CD4-positive, alpha-beta T cell (primary cell): ENCODE data around the gene ACER2. TPM values are rescaled to one million over a fixed set of nuclear protein-coding genes. Genes with fewer than 3 reads are reported as not detected.
A peak's percentile ranks its signal among the peaks of the same experiment; 100 is the strongest.

Experiments used
- ATAC-seq: fragments of 200-7000 bp; cut with Tn5 transposase; one replicate; pipeline ENCODE4 v1.10.0; 2022; ENCODE audit warnings: mild to moderate bottlenecking; ENCODE audit not compliant: poor library complexity
- CTCF ChIA-PET: fragments of 350-600 bp; sonication (Branson Sonifier 250); formaldehyde crosslinking; loops from one replicate; lab custom pipeline; 2021; ENCODE audit warnings: antibody characterized with exemption, inconsistent platforms; lab: Charles Lee
- POLR2A ChIA-PET: fragments of 350-600 bp; sonication (Branson Sonifier 250); formaldehyde crosslinking; loops from one replicate; lab custom pipeline; 2021; ENCODE audit warnings: antibody characterized with exemption, inconsistent platforms; lab: Charles Lee
- DNase-seq, 14 experiments: peaks; one replicate each; pipeline ENCODE4 v3.0.0-alpha.2; 2013 to 2020; ENCODE audit warnings: mixed read lengths in 2 of 14
- H3K27ac ChIP-seq, 2 donors: one replicate each; pipeline versions ENCODE4 v1.5.1 to v1.7.0; 2013; ENCODE audit warnings: low read length in 2 of 2, low read depth in 1 of 2, mild to moderate bottlenecking in 1 of 2
- H3K27me3 ChIP-seq, 2 experiments: 1 replicate in 1 of 2; 2 replicates in 1 of 2; pipeline versions ENCODE4 v1.6.1 to v1.7.0; 2013; ENCODE audit warnings: low read length in 2 of 2, control low read depth in 1 of 2, mild to moderate bottlenecking in 1 of 2, moderate library complexity in 1 of 2; ENCODE audit not compliant: insufficient read depth in 2 of 2, control insufficient read depth in 1 of 2
- H3K36me3 ChIP-seq: one replicate; pipeline ENCODE4 v1.6.1; 2013; ENCODE audit warnings: low read length, control low read depth; ENCODE audit not compliant: insufficient read depth
- H3K4me1 ChIP-seq: one replicate; pipeline ENCODE4 v1.6.1; 2013; ENCODE audit warnings: low read length, control low read depth; ENCODE audit not compliant: insufficient read depth
- H3K4me3 ChIP-seq: one replicate; pipeline ENCODE4 v1.5.1; 2013; ENCODE audit warnings: mild to moderate bottlenecking, low read length, moderate library complexity
- H3K9me3 ChIP-seq, 2 experiments: 1 replicate in 1 of 2; 2 replicates in 1 of 2; pipeline versions ENCODE4 v1.6.1 to v1.7.0; 2013; ENCODE audit warnings: low read length in 2 of 2, mild to moderate bottlenecking in 2 of 2, control low read depth in 1 of 2, moderate library complexity in 1 of 2; ENCODE audit not compliant: control insufficient read depth in 1 of 2, insufficient read depth in 1 of 2
- H3K27ac Mint-ChIP-seq: one replicate; pipeline ENCODE4 v1.8.0; 2020; ENCODE audit warnings: mixed read lengths
- H3K27me3 Mint-ChIP-seq: one replicate; pipeline ENCODE4 v1.8.0; 2021; ENCODE audit warnings: mixed read lengths
- H3K36me3 Mint-ChIP-seq: one replicate; pipeline ENCODE4 v1.8.0; 2021; ENCODE audit warnings: low read depth, mixed read lengths
- H3K4me1 Mint-ChIP-seq: one replicate; pipeline ENCODE4 v1.8.0; 2021; ENCODE audit warnings: low read depth, mixed read lengths
- H3K4me3 Mint-ChIP-seq: one replicate; pipeline ENCODE4 v1.8.0; 2020; ENCODE audit warnings: mild to moderate bottlenecking, mixed read lengths
- H3K9me3 Mint-ChIP-seq: one replicate; pipeline ENCODE4 v1.8.0; 2020; ENCODE audit warnings: mixed read lengths
- intact Hi-C, 2 experiments: fragments of 100-400 bp; cut with DNase I in 1 of 2; cut with micrococcal nuclease in 1 of 2; formaldehyde crosslinking; loops; one replicate each; pipeline versions ENCODE4 v1.15.1 to v1.9.0; 2023 to 2025; cut with DNase I, micrococcal nuclease
- total RNA-seq, 174 experiments: library from RNA in 2 of 174; stranded (reverse) in 2 of 174; gene quantifications; one replicate each; pipeline ENCODE4 v1.2.3 and lab custom pipeline; 2021 to 2026
- TF ChIP-seq, protein P1 (sequence below): fragments of 200-600 bp; IDR thresholded peaks from one replicate; pipeline ENCODE4 v1.8.0; 2022; ENCODE audit warnings: antibody characterized with exemption, mild to moderate bottlenecking

ACER2 gene
- total RNA-seq, 2 experiments from 2014 or later = 1.2 to 1.4 TPM

DNA sequence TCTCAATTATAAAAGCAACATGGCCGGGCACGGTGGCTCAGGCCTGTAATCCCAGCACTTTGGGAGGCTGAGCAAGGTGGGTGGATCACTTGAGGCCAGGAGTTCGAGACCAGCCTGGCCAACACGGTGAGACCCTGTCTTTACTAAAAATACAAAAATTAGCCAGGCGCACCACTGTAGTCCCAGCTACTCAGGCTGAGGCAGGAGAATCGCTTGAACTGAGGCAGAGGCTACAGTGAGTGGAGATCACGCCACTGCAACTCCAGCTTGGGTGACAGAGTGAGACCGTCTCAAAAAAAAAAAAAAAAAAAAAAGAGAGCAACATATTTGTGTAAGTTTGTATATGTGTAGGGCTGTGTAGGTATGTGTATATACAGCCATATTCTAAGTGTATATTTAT lies 36.2 kb upstream of the ACER2 start:
- Histone ChIP-seq H3K4me1 (peaks cover under 1% of the 10 kb centered on the region), H3K27me3 (no peaks in the 10 kb centered on the region), H3K36me3 (peaks cover 72% of the 10 kb centered on the region), H3K4me3 (no peak overlapping the region), H3K27ac (no peak overlapping the region), H3K9me3 (no peaks in the 10 kb centered on the region)
- intact Hi-C loops = no loop called here
- H3K4me1 Mint-ChIP-seq = peaks cover 12% of the 10 kb centered on the region
- H3K27ac Mint-ChIP-seq = no peak overlapping the region
- CTCF ChIA-PET = interaction anchor here (1.2 kb wide), 1 partner anchor 93 kb away, joined by 3 read pairs; no protein-coding TSS in a partner anchor
- peaks cover 86% of the 10 kb centered on the region for H3K36me3 Mint-ChIP-seq
- POLR2A ChIA-PET = no interaction called here
- DNase-seq = no peak
- ATAC-seq = no peak
- no peaks in the 10 kb centered on the region for H3K9me3 Mint-ChIP-seq
- TF ChIP-seq, protein P1, sequence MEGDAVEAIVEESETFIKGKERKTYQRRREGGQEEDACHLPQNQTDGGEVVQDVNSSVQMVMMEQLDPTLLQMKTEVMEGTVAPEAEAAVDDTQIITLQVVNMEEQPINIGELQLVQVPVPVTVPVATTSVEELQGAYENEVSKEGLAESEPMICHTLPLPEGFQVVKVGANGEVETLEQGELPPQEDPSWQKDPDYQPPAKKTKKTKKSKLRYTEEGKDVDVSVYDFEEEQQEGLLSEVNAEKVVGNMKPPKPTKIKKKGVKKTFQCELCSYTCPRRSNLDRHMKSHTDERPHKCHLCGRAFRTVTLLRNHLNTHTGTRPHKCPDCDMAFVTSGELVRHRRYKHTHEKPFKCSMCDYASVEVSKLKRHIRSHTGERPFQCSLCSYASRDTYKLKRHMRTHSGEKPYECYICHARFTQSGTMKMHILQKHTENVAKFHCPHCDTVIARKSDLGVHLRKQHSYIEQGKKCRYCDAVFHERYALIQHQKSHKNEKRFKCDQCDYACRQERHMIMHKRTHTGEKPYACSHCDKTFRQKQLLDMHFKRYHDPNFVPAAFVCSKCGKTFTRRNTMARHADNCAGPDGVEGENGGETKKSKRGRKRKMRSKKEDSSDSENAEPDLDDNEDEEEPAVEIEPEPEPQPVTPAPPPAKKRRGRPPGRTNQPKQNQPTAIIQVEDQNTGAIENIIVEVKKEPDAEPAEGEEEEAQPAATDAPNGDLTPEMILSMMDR = no peak
- no peaks in the 10 kb centered on the region for H3K27me3 Mint-ChIP-seq
- H3K4me3 Mint-ChIP-seq = no peak overlapping the region

DNA sequence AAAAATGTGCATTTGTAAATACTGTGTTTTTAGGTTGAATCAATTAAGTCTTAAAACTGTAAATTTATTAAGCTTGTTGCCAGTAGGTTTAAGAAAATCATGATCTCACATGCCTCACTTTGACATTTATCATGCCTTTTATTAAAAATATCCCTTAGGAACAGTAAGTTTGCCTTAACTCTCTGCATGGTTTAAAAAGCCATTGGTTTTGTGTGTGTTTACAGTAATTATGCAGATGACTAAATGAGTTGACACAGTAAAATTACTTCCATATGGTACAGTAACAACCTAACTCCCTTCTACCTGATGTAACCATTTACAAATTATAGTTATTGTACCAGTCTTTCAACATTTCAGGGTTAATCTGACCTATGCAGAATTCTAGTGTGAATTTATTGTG lies 35.3 kb upstream of the ACER2 start:
- peaks cover 75% of the 10 kb centered on the region for H3K36me3 ChIP-seq
- no peak for DNase-seq
- H3K9me3 Mint-ChIP-seq = no peaks in the 10 kb centered on the region
- no peak for ATAC-seq
- ChIA-PET POLR2A (no interaction called here), CTCF (interaction anchor here (1.2 kb wide), 1 partner anchor 92 kb away, joined by 3 read pairs; no protein-coding TSS in a partner anchor)
- no peaks in the 10 kb centered on the region for H3K27me3 ChIP-seq
- peaks cover 22% of the 10 kb centered on the region for H3K4me1 Mint-ChIP-seq
- H3K4me3 Mint-ChIP-seq = no peak overlapping the region
- no peaks in the 10 kb centered on the region for H3K9me3 ChIP-seq
- H3K27ac Mint-ChIP-seq = peak overlapping the region; percentile 30
- no peak overlapping the region for H3K4me3 ChIP-seq
- intact Hi-C loops = no loop called here
- no peaks in the 10 kb centered on the region for H3K27me3 Mint-ChIP-seq
- peaks cover 9% of the 10 kb centered on the region for H3K4me1 ChIP-seq
- peaks cover 86% of the 10 kb centered on the region for H3K36me3 Mint-ChIP-seq
- TF ChIP-seq, protein P1 = no peak
- H3K27ac ChIP-seq = no peak overlapping the region

DNA sequence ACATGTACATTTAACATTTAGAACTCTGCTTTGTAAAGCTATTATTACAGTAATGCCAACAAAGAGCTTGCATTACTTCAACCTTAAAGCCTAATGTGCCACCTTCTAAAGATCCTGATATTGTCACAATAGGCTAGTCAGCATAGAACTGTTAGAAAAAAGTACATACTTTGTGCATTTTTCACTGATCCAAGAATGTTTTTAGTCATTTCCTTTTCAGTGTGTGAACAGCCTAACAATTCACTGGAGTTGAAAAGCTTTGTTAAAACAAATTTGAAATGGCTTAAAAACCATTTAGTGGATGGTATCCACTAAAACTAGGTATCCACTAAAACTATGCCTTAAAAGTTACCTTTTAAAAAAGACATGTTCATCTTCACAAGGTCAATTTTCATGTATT lies 33.3 kb upstream of the ACER2 start:
- H3K4me3 ChIP-seq = no peak overlapping the region
- H3K4me1 ChIP-seq = peaks cover 20% of the 10 kb centered on the region
- no peaks in the 10 kb centered on the region for H3K9me3 ChIP-seq
- Mint-ChIP-seq H3K4me3 (no peak overlapping the region), H3K27me3 (no peaks in the 10 kb centered on the region), H3K27ac (peak overlapping the region; percentile 31), H3K4me1 (peaks cover 39% of the 10 kb centered on the region), H3K36me3 (peaks cover 91% of the 10 kb centered on the region), H3K9me3 (no peaks in the 10 kb centered on the region)
- ATAC-seq (no peak), DNase-seq (no peak)
- intact Hi-C loops = loop anchor here (1.0 to 5.0 kb wide), 3 partner anchors 43 to 143 kb away; partner anchors contain the start of gene DENND4C (in 1 of the 2)
- H3K36me3 ChIP-seq = peaks cover 66% of the 10 kb centered on the region
- TF ChIP-seq, protein P1 = no peak
- ChIA-PET CTCF (interaction anchor here (1.3 kb wide), 1 partner anchor 89 kb away, joined by 6 read pairs; no protein-coding TSS in a partner anchor), POLR2A (no interaction called here)
- H3K27ac ChIP-seq = no peak overlapping the region
- no peaks in the 10 kb centered on the region for H3K27me3 ChIP-seq
